Spinal cord (tissue), 10 donors: Measurements from ENCODE around the gene ZEB2. TPM values are rescaled to one million over a fixed set of nuclear protein-coding genes. Genes with fewer than 3 reads are reported as not detected.

Experiments used
- DNase-seq, 6 donors: peaks; one replicate each; pipeline versions ENCODE4 v3.0.0 to v3.0.0-alpha.2; 2013 to 2015; ENCODE audit warnings: low spot score in 6 of 6, low read depth in 4 of 6
- H3K27ac ChIP-seq: one replicate; pipeline ENCODE4 v1.5.1; 2013; ENCODE audit warnings: low read depth, low read length, control low read depth
- H3K27me3 ChIP-seq: one replicate; pipeline ENCODE4 v1.6.1; 2013; ENCODE audit warnings: low read length; ENCODE audit not compliant: control insufficient read depth, insufficient read depth
- H3K36me3 ChIP-seq: one replicate; pipeline ENCODE4 v1.6.1; 2013; ENCODE audit warnings: low read length; ENCODE audit not compliant: control insufficient read depth, insufficient read depth
- H3K4me1 ChIP-seq: one replicate; pipeline ENCODE4 v1.6.1; 2013; ENCODE audit warnings: low read length; ENCODE audit not compliant: control insufficient read depth, insufficient read depth
- H3K4me3 ChIP-seq: one replicate; pipeline ENCODE4 v1.5.1; 2013; ENCODE audit warnings: low read depth, low read length, control low read depth
- H3K9me3 ChIP-seq: one replicate; pipeline ENCODE4 v1.6.1; 2013; ENCODE audit warnings: low read length; ENCODE audit not compliant: control insufficient read depth, insufficient read depth
- WGBS: methylation state at CpG from one replicate; pipeline ENCODE4 v1.1.5; 2013; ENCODE audit warnings: missing lambda C conversion rate; ENCODE audit not compliant: insufficient coverage; 5-methylcytosine and 5-hydroxymethylcytosine counted together
- polyA plus RNA-seq, 2 donors: library from polyadenylated mRNA; unstranded; fragments of 120-200 nt; gene quantifications; one replicate each; pipeline ENCODE4 v1.2.1, GENCODE V29; 2013; ENCODE audit not compliant: insufficient read length in 2 of 2
- total RNA-seq, 2 donors: library from RNA; depleted of rRNA in 1 of 2; stranded (reverse); fragments of 120-200 nt in 1 of 2; fragments of >200 nt in 1 of 2; gene quantifications; one replicate each; pipeline versions ENCODE4 v1.2.3 to v1.2.4, GENCODE V29; 2013 to 2014
- donor health status: healthy.

Gene ZEB2
- total and polyA plus RNA-seq, 4 donors, result 138 to 208 (median 164) TPM

DNA sequence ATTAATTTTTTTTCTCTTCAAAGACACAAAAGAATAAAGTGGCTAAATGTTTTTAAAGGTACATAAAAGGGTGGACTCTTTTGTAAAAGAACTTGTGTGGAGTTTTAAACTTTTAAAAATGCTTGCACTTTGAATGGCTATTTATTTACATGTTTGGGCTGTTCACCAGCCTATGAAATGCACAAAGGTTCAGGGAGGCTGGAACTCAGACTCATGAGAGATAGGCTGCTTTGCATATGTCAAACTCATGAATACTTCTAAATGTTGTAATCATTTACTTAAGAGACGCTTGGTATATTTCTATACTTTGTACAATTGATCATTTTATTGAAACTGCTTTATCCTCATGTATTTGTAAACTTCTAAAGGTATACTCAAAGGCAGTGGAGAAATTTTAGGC lies 79.9 kb downstream of the ZEB2 start:
- Histone ChIP-seq H3K9me3 (no peaks in the 10 kb centered on the region), H3K27me3 (no peaks in the 10 kb centered on the region), H3K4me1 (peaks cover 8% of the 10 kb centered on the region), H3K36me3 (peaks cover 3% of the 10 kb centered on the region), H3K27ac (no peak overlapping the region), H3K4me3 (no peak overlapping the region)
- DNase-seq, result no peak
- no CpG with 5 or more reads among the region's 1 CpG for WGBS

DNA sequence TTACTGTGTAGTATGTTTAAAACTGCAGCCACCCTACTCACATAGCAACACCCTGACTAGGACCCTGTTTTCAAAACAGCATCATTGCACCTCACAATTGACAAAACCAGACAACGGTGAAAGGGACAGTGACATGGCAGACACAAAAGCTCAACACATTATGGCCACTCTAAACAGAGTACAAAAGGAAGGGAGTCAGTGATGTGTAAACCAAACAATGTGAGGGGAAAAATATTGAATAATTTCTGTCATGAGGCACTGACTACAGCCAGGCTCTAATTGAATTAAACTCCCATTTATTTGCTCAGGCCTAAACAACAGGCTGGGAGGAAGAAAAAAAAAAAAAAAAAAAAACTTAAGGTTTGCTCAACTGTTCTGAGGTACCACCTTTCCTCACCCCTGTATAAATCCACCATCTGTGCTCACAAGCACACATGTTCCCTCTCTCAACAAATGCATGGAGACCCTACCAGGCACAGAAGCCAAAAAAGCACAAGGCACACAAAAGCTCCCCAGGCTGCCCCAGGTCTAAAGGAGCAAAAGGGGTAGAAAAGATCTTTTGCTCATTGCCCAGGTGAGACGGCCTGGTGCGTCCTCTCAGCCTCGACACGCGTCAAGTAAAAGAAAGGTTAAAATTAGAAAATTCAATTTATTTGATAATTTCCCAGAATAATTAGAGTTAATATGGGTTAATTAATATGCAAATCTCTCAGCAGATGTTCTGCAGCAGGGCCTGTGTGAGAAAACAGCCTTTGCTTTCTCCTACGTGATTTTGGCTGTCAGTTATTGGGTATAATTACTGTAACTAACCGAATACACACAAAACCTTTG lies 80.9 kb downstream of the ZEB2 start:
- H3K36me3 ChIP-seq, result peaks cover 3% of the 10 kb centered on the region
- peaks cover 8% of the 10 kb centered on the region for H3K4me1 ChIP-seq
- WGBS, result no CpG with 5 or more reads among the region's 8 CpGs

DNA sequence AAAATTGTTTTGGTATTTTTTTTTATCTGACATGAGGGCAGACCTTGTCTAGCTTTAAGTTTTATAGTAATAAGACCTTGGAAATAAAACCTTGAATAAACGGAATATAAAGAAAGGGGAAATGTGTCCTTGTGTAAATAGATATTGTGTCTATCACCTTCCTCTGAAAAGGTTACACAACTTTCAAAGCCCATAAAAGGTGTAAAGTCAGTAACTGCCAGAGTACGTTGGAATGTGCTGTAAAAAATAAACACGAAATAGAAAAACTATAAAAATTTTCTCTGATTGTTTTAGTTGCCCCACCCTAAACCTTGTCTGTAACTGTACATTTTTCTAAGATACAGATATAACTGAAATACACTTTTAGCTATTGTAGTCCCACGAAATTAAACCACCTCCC lies 82.3 kb downstream of the ZEB2 start:
- peaks cover 3% of the 10 kb centered on the region for H3K36me3 ChIP-seq
- H3K9me3 ChIP-seq, result no peaks in the 10 kb centered on the region
- WGBS, result no CpG with 5 or more reads among the region's 4 CpGs
- H3K4me3 ChIP-seq, result no peak overlapping the region
- H3K4me1 ChIP-seq, result peaks cover 8% of the 10 kb centered on the region
- H3K27me3 ChIP-seq, result no peaks in the 10 kb centered on the region
- DNase-seq, result no peak
- no peak overlapping the region for H3K27ac ChIP-seq

More for the DNA sequence above, 80.9 kb downstream of the ZEB2 start:
- no peaks in the 10 kb centered on the region for H3K9me3 ChIP-seq
- H3K27me3 ChIP-seq, result no peaks in the 10 kb centered on the region
- H3K27ac ChIP-seq, result peak overlapping the region; percentile 62
- DNase-seq, result peak in 2 of 6 donors; percentile 68 to 76
- no peak overlapping the region for H3K4me3 ChIP-seq

DNA sequence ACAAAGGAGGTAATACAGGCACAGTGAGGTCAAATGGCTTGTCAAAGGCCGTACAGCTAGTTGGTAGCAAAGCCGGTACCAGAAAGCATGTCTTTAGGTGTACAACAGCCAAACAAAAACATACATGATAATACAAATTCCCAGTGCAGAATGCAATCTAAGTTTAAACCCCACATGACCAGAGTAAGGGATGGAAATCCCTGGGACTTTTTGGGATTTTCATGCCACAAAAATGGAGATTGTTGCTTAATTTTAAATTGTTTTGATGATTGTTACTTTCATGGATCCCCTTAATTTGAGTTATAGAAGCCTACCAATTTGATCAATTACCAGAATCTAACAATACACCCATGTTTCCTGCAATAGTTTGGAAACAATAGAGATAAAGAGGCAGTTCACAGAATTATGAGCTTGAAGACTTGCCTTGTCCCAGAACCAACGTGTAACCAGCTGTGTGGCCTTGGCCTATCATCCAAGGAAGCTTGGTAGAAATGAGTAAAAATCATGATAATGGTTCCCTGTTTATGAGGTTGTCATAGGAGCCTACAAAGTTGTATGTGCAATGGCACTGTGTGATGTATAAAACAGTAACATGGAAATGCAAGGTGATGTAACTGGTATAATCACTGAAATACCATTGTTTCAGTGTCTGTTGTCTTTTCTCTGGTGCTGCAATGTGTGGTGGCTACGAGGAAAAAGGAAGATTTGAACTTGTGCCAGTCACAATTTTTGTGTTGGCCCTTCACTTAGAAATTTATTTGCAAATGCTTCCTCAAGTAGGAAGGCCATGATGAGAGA lies 85.3 kb downstream of the ZEB2 start:
- Histone ChIP-seq H3K27ac (no peak overlapping the region), H3K36me3 (no peaks in the 10 kb centered on the region), H3K27me3 (no peaks in the 10 kb centered on the region), H3K9me3 (no peaks in the 10 kb centered on the region), H3K4me3 (no peak overlapping the region), H3K4me1 (peaks cover 4% of the 10 kb centered on the region)
- no peak for DNase-seq
- WGBS, result 43% methylated on average over 2 of the region's 4 CpGs

DNA sequence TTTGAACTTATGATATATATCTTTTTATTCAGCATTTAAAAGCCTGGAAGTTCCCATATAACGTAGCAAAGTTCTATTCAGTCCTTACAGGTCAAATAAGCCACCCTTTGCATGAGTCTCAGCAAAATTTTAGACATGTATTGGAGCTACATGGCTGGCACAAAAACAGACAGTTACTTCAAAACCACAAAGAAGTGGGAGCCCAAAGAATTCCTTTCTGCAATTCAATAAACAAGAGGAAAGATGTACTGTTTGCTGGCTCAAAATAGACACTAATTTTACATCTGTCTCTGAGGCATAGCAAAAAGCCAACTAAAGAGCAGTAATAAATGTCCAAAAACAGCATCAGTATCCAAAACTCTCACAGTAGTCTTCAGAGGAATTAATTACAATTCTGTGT lies 87.0 kb downstream of the ZEB2 start:
- no peak overlapping the region for H3K4me3 ChIP-seq
- no peaks in the 10 kb centered on the region for H3K9me3 ChIP-seq
- no CpG with 5 or more reads among the region's 1 CpG for WGBS
- H3K4me1 ChIP-seq, result no peaks in the 10 kb centered on the region
- no peaks in the 10 kb centered on the region for H3K27me3 ChIP-seq
- DNase-seq, result no peak
- H3K27ac ChIP-seq, result peak overlapping the region; percentile 65
- H3K36me3 ChIP-seq, result no peaks in the 10 kb centered on the region

DNA sequence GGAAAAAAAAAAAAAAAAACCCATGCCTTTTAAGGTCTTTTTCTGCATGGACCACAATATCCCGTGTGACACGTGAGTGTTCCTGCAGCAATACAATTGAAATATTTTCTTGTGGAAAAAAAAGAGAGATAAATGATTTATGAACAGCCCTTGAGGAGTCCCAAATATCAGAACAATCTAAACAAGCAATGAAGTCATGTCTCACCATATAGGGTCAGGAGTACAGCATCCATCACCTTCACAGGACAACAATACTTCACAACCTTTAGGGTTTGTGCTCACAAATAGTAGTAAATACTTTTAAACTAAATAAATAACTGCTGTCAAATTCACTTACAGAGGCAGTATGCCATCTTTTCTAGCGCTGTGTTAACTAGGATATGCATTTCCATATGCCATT lies 87.9 kb downstream of the ZEB2 start:
- Histone ChIP-seq H3K9me3 (no peaks in the 10 kb centered on the region), H3K36me3 (no peaks in the 10 kb centered on the region), H3K27ac (peak overlapping the region; percentile 65), H3K4me3 (no peak overlapping the region), H3K27me3 (no peaks in the 10 kb centered on the region), H3K4me1 (no peaks in the 10 kb centered on the region)
- DNase-seq, result no peak
- WGBS, result 44% methylated on average over 1 of the region's 3 CpGs

DNA sequence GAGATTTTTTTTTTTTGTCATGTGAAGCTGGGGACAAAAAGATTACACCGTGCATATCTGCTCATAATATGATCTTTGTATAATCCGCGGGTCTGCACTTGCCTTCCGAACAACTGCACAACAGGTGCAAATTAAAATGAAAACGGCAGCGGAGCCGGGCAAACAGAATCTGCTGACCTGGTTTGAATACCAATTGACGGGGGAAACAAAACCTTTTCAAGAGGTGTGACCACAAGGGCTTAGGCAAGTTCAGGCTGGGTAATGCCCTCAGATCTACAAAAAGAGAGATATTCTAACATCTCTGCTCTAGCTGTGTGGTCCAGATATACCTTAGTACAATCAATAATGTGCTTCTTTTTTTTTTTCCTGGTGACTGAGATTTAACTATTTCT lies 88.5 kb downstream of the ZEB2 start:
- H3K36me3 ChIP-seq, result no peaks in the 10 kb centered on the region

GRCh38 chr2:144430722-144431391 lies 89.1 kb downstream of the ZEB2 start:
- Histone ChIP-seq H3K36me3 (no peaks in the 10 kb centered on the region), H3K9me3 (no peaks in the 10 kb centered on the region), H3K27me3 (no peaks in the 10 kb centered on the region), H3K4me1 (no peaks in the 10 kb centered on the region), H3K27ac (peak overlapping the region; percentile 94), H3K4me3 (peak overlapping the region; percentile 6)
- DNase-seq, result peak in 2 of 6 donors; percentile 84 to 88
- WGBS, result 18% methylated on average over 3 of the region's 10 CpGs

More for the DNA sequence above, 88.5 kb downstream of the ZEB2 start:
- Histone ChIP-seq H3K27me3 (no peaks in the 10 kb centered on the region), H3K27ac (peak overlapping the region; percentile 94), H3K9me3 (no peaks in the 10 kb centered on the region), H3K4me3 (peak overlapping the region; percentile 6), H3K4me1 (no peaks in the 10 kb centered on the region)
- peak in 2 of 6 donors; percentile 79 to 85 for DNase-seq
- 7% methylated on average over 8 of the region's 8 CpGs for WGBS

DNA sequence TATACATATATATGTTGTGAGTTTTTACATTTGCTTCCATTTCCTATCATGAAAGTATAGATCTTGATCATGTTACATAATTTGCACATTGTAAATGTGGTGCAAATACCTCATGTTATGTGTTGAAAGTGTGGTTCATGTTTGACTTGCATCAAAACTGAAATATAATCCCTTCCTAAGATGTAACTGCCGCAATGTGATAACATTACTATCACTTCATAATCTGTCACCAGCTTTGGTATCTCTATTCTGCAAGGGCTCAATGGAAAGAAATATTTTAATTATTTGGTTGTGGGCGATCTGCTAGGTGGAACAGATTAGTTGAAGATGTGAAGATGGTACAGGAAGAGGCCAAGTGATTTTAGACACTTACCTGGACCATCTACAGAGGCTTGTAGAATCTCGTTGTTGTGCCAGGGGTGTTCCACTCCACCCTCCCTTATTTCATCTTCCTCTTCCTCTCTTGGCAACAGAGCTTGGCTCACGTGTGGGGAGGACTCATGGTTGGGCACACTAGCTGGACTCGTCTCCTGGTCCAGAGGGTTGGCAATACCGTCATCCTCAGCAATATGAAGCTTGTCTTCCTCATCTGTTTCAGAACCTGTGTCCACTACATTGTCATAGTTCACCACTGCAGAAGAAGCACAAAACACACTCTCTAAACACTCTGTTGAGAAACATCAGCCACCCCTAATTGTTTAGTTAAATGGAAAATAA lies 90.4 kb downstream of the ZEB2 start:
- Histone ChIP-seq H3K27me3 (no peaks in the 10 kb centered on the region), H3K4me3 (no peak overlapping the region), H3K36me3 (no peaks in the 10 kb centered on the region), H3K4me1 (no peaks in the 10 kb centered on the region), H3K27ac (no peak overlapping the region), H3K9me3 (no peaks in the 10 kb centered on the region)
- DNase-seq, result no peak
- WGBS, result 69% methylated on average over 3 of the region's 6 CpGs
